ENCODE measurements around the gene OVAAL.
"Not testable (repeated sequence)": the region's sequence is repeated elsewhere in the genome, so short reads cannot be mapped to it uniquely, and the experiment has no call there.

DNA sequence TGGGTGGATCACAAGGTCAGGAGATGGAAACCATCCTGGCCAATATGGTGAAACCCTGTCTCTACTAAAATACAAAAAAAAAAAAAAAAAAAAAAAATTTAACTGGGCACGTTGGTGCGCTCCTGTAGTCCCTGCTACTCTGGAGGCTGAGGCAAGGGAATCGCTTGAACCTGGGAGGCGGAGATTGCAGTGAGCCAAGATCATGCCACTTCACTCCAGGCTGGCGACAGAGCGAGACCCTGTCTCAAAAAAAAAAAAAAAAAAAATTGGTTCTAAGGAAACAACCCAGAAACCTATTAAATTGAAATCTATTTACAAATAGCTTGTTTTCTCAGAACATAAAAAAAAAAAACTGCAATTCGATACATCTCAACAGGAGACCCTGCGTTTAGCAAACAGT lies 9.0 kb upstream of the OVAAL start:
- not testable (repeated sequence) for TF ChIP-seq ZNF70 (CRISPR knock-in tag; IDR thresholded peaks at IDR 0.05); RARB (CRISPR knock-in tag; IDR thresholded peaks at IDR 0.05); ZNF565 (CRISPR knock-in tag; conservative IDR thresholded peaks at IDR 0.05; ENCODE audit: low read depth); TCF4 (CRISPR knock-in tag; IDR thresholded peaks at IDR 0.05; ENCODE audit: borderline replicate concordance); ZC3H10 (CRISPR knock-in tag; IDR thresholded peaks at IDR 0.05); PPARA (CRISPR knock-in tag; IDR thresholded peaks at IDR 0.05; ENCODE audit: borderline replicate concordance); ESRRG (CRISPR knock-in tag; IDR thresholded peaks at IDR 0.05); GLIS3 (CRISPR knock-in tag; IDR thresholded peaks at IDR 0.05)
- TF ChIP-seq, protein P1, sequence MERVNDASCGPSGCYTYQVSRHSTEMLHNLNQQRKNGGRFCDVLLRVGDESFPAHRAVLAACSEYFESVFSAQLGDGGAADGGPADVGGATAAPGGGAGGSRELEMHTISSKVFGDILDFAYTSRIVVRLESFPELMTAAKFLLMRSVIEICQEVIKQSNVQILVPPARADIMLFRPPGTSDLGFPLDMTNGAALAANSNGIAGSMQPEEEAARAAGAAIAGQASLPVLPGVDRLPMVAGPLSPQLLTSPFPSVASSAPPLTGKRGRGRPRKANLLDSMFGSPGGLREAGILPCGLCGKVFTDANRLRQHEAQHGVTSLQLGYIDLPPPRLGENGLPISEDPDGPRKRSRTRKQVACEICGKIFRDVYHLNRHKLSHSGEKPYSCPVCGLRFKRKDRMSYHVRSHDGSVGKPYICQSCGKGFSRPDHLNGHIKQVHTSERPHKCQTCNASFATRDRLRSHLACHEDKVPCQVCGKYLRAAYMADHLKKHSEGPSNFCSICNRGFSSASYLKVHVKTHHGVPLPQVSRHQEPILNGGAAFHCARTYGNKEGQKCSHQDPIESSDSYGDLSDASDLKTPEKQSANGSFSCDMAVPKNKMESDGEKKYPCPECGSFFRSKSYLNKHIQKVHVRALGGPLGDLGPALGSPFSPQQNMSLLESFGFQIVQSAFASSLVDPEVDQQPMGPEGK (CRISPR knock-in tag; IDR thresholded peaks at IDR 0.05; ENCODE audit: borderline replicate concordance) = not testable (repeated sequence)

All from SK-N-SH treated with all-trans-retinoic acid at 6 μM for 48 hours (cell line).